ENCODE results near the gene WDR75. TPM values are rescaled to one million over a fixed set of nuclear protein-coding genes. Genes with fewer than 3 reads are reported as not detected.

Gene WDR75
- polyA plus RNA-seq, 1 donor (not counting 4 experiments of a cell fraction or from before 2014, with no cell fraction given) = 60.4 TPM

GRCh38 chr2:189412330-189412953, 28.8 kb upstream of the WDR75 start:
- H3K27ac ChIP-seq (ENCODE audit: control insufficient read depth, insufficient read depth, low read length) = no peak overlapping the region
- DNase-seq (ENCODE audit: low read depth, low spot score) = no peak
- peak overlapping the region; percentile 35 for H3K4me2 ChIP-seq (ENCODE audit: control insufficient read depth, extremely low read depth, insufficient read depth, low read depth, low read length)
- H2AFZ ChIP-seq (ENCODE audit: control insufficient read depth, low read length) = peak overlapping the region; percentile 29
- FAIRE-seq = peak; percentile 78
- dilution Hi-C loops (cut with MboI; ENCODE audit: extremely low pct_ligation_motif_present, low sequenced_read_pairs) = no loop called here
- TF ChIP-seq, protein P1, sequence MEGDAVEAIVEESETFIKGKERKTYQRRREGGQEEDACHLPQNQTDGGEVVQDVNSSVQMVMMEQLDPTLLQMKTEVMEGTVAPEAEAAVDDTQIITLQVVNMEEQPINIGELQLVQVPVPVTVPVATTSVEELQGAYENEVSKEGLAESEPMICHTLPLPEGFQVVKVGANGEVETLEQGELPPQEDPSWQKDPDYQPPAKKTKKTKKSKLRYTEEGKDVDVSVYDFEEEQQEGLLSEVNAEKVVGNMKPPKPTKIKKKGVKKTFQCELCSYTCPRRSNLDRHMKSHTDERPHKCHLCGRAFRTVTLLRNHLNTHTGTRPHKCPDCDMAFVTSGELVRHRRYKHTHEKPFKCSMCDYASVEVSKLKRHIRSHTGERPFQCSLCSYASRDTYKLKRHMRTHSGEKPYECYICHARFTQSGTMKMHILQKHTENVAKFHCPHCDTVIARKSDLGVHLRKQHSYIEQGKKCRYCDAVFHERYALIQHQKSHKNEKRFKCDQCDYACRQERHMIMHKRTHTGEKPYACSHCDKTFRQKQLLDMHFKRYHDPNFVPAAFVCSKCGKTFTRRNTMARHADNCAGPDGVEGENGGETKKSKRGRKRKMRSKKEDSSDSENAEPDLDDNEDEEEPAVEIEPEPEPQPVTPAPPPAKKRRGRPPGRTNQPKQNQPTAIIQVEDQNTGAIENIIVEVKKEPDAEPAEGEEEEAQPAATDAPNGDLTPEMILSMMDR (optimal IDR thresholded peaks at IDR 0.05 in 1 of 3, IDR thresholded peaks at IDR 0.05 in 1 of 3, conservative IDR thresholded peaks at IDR 0.05 in 1 of 3; ENCODE audit: extremely low read depth in 1 of 3, insufficient read depth in 2 of 3, low read length in 3 of 3) = peak in 2 of 3 experiments; percentile 38 to 60
- TF ChIP-seq EZH2 (IDR thresholded peaks at IDR 0.05; ENCODE audit: low read length) = no peak
- H3K9me1 ChIP-seq (ENCODE audit: control insufficient read depth, extremely low read depth, insufficient read depth, low read length) = no peaks in the 10 kb centered on the region
- peaks cover 12% of the 10 kb centered on the region for H3K4me1 ChIP-seq (ENCODE audit: control insufficient read depth, extremely low read depth, insufficient read depth, low read length)
- H3K4me3 ChIP-seq (ENCODE audit: control insufficient read depth in 2 of 3, extremely low read depth in 1 of 3, insufficient read depth in 2 of 3, low read depth in 1 of 3, low read length in 3 of 3) = no peak overlapping the region
- H3K9me3 ChIP-seq (ENCODE audit: control insufficient read depth, low read depth, low read length) = no peaks in the 10 kb centered on the region
- no peaks in the 10 kb centered on the region for H3K79me2 ChIP-seq (ENCODE audit: control insufficient read depth, insufficient read depth, low read length)
- no peak overlapping the region for H3K9ac ChIP-seq (ENCODE audit: control insufficient read depth, extremely low read depth, insufficient read depth, low read length)
- no peaks in the 10 kb centered on the region for H4K20me1 ChIP-seq (ENCODE audit: control insufficient read depth, extremely low read depth, insufficient read depth, low read length)
- H3K36me3 ChIP-seq (ENCODE audit: control insufficient read depth in 2 of 2, extremely low read depth in 1 of 2, insufficient read depth in 2 of 2, low read length in 2 of 2) = no peaks in the 10 kb centered on the region
- no peaks in the 10 kb centered on the region for H3K27me3 ChIP-seq (ENCODE audit: control insufficient read depth, extremely low read depth, insufficient read depth, low read length)

DNA sequence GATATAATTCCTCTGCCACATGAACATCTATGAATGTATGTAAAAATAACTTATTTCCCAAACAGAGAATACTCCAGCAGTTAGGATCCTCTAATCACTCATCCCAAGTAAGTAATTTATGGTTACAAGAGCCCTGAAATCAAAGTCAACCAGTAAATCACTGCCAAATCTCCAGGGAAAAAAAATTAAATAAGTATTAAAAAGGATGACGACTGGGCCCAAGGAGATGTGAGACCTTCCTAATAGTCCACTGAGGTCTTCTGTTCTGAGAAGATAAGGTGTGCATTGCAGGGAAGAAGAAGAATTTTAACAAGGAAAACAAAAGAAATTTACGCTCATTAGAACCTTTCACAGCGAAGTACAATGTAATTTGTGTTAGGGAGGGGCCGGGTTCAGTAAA, 28.0 kb upstream of the WDR75 start:
- DNase-seq (ENCODE audit: low read depth, low spot score) = no peak
- Histone ChIP-seq H3K4me2 (ENCODE audit: control insufficient read depth, extremely low read depth, insufficient read depth, low read depth, low read length) (no peak overlapping the region), H2AFZ (ENCODE audit: control insufficient read depth, low read length) (no peak overlapping the region), H3K4me1 (ENCODE audit: control insufficient read depth, extremely low read depth, insufficient read depth, low read length) (peaks cover 6% of the 10 kb centered on the region), H3K9me3 (ENCODE audit: control insufficient read depth, low read depth, low read length) (no peaks in the 10 kb centered on the region), H3K9ac (ENCODE audit: control insufficient read depth, extremely low read depth, insufficient read depth, low read length) (no peak overlapping the region), H3K27ac (ENCODE audit: control insufficient read depth, insufficient read depth, low read length) (no peak overlapping the region), H3K27me3 (ENCODE audit: control insufficient read depth, extremely low read depth, insufficient read depth, low read length) (no peaks in the 10 kb centered on the region), H3K9me1 (ENCODE audit: control insufficient read depth, extremely low read depth, insufficient read depth, low read length) (no peaks in the 10 kb centered on the region), H3K4me3 (ENCODE audit: control insufficient read depth in 2 of 3, extremely low read depth in 1 of 3, insufficient read depth in 2 of 3, low read depth in 1 of 3, low read length in 3 of 3) (no peak overlapping the region), H3K79me2 (ENCODE audit: control insufficient read depth, insufficient read depth, low read length) (no peaks in the 10 kb centered on the region), H3K36me3 (ENCODE audit: control insufficient read depth in 2 of 2, extremely low read depth in 1 of 2, insufficient read depth in 2 of 2, low read length in 2 of 2) (no peaks in the 10 kb centered on the region), H4K20me1 (ENCODE audit: control insufficient read depth, extremely low read depth, insufficient read depth, low read length) (no peaks in the 10 kb centered on the region)
- TF ChIP-seq EZH2 (IDR thresholded peaks at IDR 0.05; ENCODE audit: low read length) = no peak
- TF ChIP-seq, protein P1 (optimal IDR thresholded peaks at IDR 0.05 in 1 of 3, IDR thresholded peaks at IDR 0.05 in 1 of 3, conservative IDR thresholded peaks at IDR 0.05 in 1 of 3; ENCODE audit: extremely low read depth in 1 of 3, insufficient read depth in 2 of 3, low read length in 3 of 3) = no peak
- dilution Hi-C loops (cut with MboI; ENCODE audit: extremely low pct_ligation_motif_present, low sequenced_read_pairs) = no loop called here
- no peak for FAIRE-seq
